ENCODE data around the gene ACP6.

The ACP6 gene

DNA sequence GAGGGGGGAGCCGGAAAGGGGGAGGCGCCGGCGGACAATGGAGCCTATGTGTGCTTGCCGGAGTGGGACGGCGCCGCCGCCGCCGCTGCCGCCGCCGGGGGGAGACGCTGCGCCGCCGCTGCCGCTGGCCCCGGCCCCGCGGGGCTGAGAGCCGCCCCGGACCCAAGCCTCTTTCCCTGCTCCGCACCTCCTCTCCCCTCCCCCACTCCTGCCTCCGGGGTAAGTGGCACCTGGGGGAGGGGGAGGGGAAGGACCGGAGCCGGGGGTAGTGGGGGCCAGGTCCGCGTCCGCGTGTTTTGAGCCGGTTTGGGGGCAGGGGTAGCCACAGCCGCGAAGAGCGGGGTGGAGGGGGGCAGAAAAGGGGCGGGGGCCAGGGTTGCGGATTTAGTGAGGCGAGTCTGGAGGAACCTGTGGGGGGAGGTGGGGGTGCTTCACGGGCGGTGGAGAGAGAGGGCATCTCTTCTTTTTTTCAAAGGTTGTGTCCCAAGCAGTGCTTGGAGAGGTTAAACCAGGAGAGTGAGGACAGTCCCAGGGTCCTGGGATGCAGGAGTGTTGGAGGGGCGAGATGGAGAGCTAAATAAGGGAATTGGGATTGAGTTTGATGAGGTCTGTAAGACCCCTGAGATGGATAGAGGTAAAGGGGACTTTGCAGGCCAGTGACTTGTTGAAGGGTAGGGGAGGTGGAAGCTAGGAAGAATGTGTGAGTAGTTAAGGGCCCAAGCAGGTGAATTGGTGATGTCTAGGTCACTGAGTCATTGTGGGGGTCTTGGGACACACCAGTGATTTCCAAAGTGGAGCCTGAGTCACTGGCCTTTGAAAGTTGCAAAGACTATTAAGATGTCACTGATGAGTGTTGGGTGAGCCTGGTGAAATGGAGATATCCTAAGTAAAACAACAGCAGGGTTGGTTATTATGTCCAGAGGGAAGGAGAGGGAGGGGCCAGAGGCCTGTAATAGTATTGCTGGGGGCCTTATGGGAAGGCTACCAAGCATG lies 69.9 kb downstream of the ACP6 start:
- no peak for TF ChIP-seq ARNTL (CRISPR knock-in tag; IDR thresholded peaks at IDR 0.05; ENCODE audit: borderline replicate concordance, low read depth)
- TF ChIP-seq ISL1 (CRISPR knock-in tag; IDR thresholded peaks at IDR 0.05), result no peak
- no peak for TF ChIP-seq TCF4 (CRISPR knock-in tag; IDR thresholded peaks at IDR 0.05; ENCODE audit: borderline replicate concordance)
- TF ChIP-seq, protein P1, sequence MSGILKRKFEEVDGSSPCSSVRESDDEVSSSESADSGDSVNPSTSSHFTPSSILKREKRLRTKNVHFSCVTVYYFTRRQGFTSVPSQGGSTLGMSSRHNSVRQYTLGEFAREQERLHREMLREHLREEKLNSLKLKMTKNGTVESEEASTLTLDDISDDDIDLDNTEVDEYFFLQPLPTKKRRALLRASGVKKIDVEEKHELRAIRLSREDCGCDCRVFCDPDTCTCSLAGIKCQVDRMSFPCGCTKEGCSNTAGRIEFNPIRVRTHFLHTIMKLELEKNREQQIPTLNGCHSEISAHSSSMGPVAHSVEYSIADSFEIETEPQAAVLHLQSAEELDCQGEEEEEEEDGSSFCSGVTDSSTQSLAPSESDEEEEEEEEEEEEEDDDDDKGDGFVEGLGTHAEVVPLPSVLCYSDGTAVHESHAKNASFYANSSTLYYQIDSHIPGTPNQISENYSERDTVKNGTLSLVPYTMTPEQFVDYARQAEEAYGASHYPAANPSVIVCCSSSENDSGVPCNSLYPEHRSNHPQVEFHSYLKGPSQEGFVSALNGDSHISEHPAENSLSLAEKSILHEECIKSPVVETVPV (CRISPR knock-in tag; IDR thresholded peaks at IDR 0.05), result no peak
- TF ChIP-seq ZFP30 (CRISPR knock-in tag; IDR thresholded peaks at IDR 0.05), result no peak
- no peak for TF ChIP-seq ZFP3 (CRISPR knock-in tag; IDR thresholded peaks at IDR 0.05)
- no peak for TF ChIP-seq BACH2 (CRISPR knock-in tag; IDR thresholded peaks at IDR 0.05; ENCODE audit: borderline replicate concordance)
- TF ChIP-seq TSHZ2 (CRISPR knock-in tag; IDR thresholded peaks at IDR 0.05), result no peak
- TF ChIP-seq PPARA (CRISPR knock-in tag; IDR thresholded peaks at IDR 0.05; ENCODE audit: borderline replicate concordance), result no peak
- TF ChIP-seq SNAI2 (CRISPR knock-in tag; IDR thresholded peaks at IDR 0.05), result no peak
- no peak for TF ChIP-seq GLIS3 (CRISPR knock-in tag; IDR thresholded peaks at IDR 0.05)
- no peak for TF ChIP-seq ZNF565 (CRISPR knock-in tag; conservative IDR thresholded peaks at IDR 0.05; ENCODE audit: low read depth)
- no peak for TF ChIP-seq ZNF70 (CRISPR knock-in tag; IDR thresholded peaks at IDR 0.05)
- no peak for TF ChIP-seq RARB (CRISPR knock-in tag; IDR thresholded peaks at IDR 0.05)
- TF ChIP-seq PATZ1 (CRISPR knock-in tag; IDR thresholded peaks at IDR 0.05; ENCODE audit: borderline replicate concordance), result no peak
- TF ChIP-seq OSR1 (CRISPR knock-in tag; IDR thresholded peaks at IDR 0.05), result no peak
- no peak for ATAC-seq

- ATAC-seq, result peak; percentile 92
- TF ChIP-seq ZNF8 (CRISPR knock-in tag; IDR thresholded peaks at IDR 0.05) (no peak), BACH2 (CRISPR knock-in tag; IDR thresholded peaks at IDR 0.05; ENCODE audit: borderline replicate concordance) (no peak), ZFP3 (CRISPR knock-in tag; IDR thresholded peaks at IDR 0.05) (no peak), ZNF70 (CRISPR knock-in tag; IDR thresholded peaks at IDR 0.05) (no peak), RARB (CRISPR knock-in tag; IDR thresholded peaks at IDR 0.05) (no peak), ZFP30 (CRISPR knock-in tag; IDR thresholded peaks at IDR 0.05) (no peak), GLIS3 (CRISPR knock-in tag; IDR thresholded peaks at IDR 0.05) (no peak), ZNF565 (CRISPR knock-in tag; conservative IDR thresholded peaks at IDR 0.05; ENCODE audit: low read depth) (no peak), TOX (CRISPR knock-in tag; IDR thresholded peaks at IDR 0.05; ENCODE audit: borderline replicate concordance) (no peak), PATZ1 (CRISPR knock-in tag; IDR thresholded peaks at IDR 0.05; ENCODE audit: borderline replicate concordance) (no peak)
- TF ChIP-seq, protein P1 (CRISPR knock-in tag; IDR thresholded peaks at IDR 0.05), result no peak
- TF ChIP-seq, protein P2, sequence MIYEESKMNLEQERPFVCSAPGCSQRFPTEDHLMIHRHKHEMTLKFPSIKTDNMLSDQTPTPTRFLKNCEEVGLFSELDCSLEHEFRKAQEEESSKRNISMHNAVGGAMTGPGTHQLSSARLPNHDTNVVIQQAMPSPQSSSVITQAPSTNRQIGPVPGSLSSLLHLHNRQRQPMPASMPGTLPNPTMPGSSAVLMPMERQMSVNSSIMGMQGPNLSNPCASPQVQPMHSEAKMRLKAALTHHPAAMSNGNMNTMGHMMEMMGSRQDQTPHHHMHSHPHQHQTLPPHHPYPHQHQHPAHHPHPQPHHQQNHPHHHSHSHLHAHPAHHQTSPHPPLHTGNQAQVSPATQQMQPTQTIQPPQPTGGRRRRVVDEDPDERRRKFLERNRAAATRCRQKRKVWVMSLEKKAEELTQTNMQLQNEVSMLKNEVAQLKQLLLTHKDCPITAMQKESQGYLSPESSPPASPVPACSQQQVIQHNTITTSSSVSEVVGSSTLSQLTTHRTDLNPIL (CRISPR knock-in tag; IDR thresholded peaks at IDR 0.05; ENCODE audit: low read depth), result no peak
Measured at GRCh38 chr1:147599362-147600118, 70.8 kb downstream of the ACP6 start.

All from SK-N-SH treated with all-trans-retinoic acid at 6 μM for 48 hours (cell line).